ENCODE results near the gene NCOA5. TPM values are rescaled to one million over a fixed set of nuclear protein-coding genes. Genes with fewer than 3 reads are reported as not detected.

NCOA5 gene
- total and polyA plus RNA-seq, 2 experiments from 2014 or later: 14.3 to 20.4 TPM

DNA sequence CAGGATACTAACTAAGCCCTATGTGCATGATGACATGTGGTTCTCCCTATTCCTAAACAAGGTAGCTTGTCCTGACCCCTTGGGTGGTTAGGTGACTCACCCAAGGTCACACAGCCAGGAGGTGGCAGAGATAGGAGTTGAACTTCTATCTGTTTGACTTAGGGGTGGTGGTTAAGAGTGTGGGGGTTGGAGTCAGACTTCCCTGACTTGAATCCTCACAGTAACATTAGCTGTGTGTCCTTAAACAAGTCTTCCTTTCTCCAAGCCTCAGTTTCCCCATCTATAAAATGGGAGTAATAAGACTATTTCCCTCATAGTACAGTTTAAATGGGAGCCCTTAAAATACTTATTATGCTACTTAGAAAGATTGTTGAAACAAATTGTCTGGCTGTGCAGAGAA lies 38.9 kb downstream of the NCOA5 start:
- TF ChIP-seq, protein P1, sequence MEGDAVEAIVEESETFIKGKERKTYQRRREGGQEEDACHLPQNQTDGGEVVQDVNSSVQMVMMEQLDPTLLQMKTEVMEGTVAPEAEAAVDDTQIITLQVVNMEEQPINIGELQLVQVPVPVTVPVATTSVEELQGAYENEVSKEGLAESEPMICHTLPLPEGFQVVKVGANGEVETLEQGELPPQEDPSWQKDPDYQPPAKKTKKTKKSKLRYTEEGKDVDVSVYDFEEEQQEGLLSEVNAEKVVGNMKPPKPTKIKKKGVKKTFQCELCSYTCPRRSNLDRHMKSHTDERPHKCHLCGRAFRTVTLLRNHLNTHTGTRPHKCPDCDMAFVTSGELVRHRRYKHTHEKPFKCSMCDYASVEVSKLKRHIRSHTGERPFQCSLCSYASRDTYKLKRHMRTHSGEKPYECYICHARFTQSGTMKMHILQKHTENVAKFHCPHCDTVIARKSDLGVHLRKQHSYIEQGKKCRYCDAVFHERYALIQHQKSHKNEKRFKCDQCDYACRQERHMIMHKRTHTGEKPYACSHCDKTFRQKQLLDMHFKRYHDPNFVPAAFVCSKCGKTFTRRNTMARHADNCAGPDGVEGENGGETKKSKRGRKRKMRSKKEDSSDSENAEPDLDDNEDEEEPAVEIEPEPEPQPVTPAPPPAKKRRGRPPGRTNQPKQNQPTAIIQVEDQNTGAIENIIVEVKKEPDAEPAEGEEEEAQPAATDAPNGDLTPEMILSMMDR (IDR thresholded peaks at IDR 0.05; ENCODE audit: low read depth, low read length): no peak
- Histone ChIP-seq H3K36me3 (no peaks in the 10 kb centered on the region), H3K4me1 (ENCODE audit: low read depth) (no peaks in the 10 kb centered on the region), H3K27me3 (peaks cover 62% of the 10 kb centered on the region), H3K9me3 (ENCODE audit: low read depth) (no peaks in the 10 kb centered on the region), H3K27ac (no peak overlapping the region), H3K4me3 (no peak overlapping the region)
- no peak for DNase-seq (ENCODE audit: low read depth in 1 of 2, low spot score in 1 of 2)

DNA sequence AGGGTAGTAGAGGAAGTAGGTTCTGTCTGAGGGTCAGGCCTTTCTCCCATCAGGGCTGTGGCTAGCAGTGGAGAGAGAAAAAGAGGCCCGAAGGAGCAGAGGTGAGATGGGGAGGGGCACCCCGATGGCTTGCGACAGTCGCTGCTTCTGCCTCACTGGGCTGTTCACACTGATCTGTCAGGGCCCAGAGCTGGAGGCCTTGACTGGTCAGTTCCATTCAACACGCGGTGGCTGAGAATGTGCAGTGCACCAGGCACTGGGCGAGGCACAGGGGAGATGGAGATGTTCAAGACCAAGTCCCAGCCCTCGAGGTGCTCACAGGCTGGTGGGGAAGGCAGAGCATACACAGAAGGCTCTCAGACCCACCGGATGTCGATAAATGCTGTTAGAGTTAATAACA lies 39.3 kb downstream of the NCOA5 start:
- no peaks in the 10 kb centered on the region for H3K36me3 ChIP-seq
- H3K4me3 ChIP-seq: no peak overlapping the region
- H3K4me1 ChIP-seq (ENCODE audit: low read depth): no peaks in the 10 kb centered on the region
- DNase-seq (ENCODE audit: low read depth in 1 of 2, low spot score in 1 of 2): no peak
- no peak overlapping the region for H3K27ac ChIP-seq
- H3K9me3 ChIP-seq (ENCODE audit: low read depth): no peaks in the 10 kb centered on the region
- peaks cover 61% of the 10 kb centered on the region for H3K27me3 ChIP-seq
- TF ChIP-seq, protein P1 (IDR thresholded peaks at IDR 0.05; ENCODE audit: low read depth, low read length): no peak

DNA sequence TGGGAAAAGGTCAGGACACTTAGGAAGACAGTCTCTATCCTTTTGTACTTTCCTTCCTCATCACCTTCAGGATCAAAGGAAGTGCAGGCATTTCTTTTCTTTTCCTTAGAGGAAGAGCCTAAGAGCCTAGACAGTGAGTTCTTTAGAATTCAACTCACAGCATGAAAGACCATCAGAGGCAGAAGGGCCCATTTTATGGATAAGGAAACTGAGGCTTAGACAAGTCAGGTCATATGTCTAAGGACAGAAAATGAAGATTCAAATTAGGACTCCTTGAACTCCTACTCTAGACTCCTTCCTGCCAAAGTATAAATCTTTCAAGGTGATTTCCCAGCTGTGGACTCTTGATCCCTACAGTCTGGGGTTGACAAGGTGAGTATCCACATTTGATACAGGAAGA lies 39.9 kb downstream of the NCOA5 start:
- Histone ChIP-seq H3K4me1 (ENCODE audit: low read depth) (no peaks in the 10 kb centered on the region), H3K9me3 (ENCODE audit: low read depth) (no peaks in the 10 kb centered on the region), H3K27me3 (peaks cover 59% of the 10 kb centered on the region), H3K36me3 (no peaks in the 10 kb centered on the region), H3K4me3 (no peak overlapping the region), H3K27ac (no peak overlapping the region)
- DNase-seq (ENCODE audit: low read depth in 1 of 2, low spot score in 1 of 2): no peak
- TF ChIP-seq, protein P1 (IDR thresholded peaks at IDR 0.05; ENCODE audit: low read depth, low read length): no peak

DNA sequence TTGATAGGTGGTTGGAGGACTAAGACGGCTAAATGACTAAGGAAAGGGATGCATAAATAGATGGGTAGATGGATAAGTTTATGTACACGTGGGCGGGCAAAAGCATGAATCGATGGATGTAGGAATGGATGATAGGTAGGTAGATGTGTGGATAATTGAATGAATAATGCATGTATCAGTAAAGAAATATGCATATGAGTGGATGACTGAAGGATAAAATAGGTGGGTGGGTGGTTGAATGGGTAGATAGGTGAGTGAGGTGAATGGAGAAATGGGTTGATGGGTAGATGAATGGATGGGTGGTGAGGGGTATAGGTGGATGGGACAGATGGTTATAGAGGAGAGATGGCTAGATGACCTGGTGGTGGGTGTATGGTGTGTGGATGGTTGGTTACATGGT lies 40.6 kb downstream of the NCOA5 start:
- Histone ChIP-seq H3K9me3 (ENCODE audit: low read depth) (no peaks in the 10 kb centered on the region), H3K36me3 (no peaks in the 10 kb centered on the region), H3K4me1 (ENCODE audit: low read depth) (no peaks in the 10 kb centered on the region), H3K4me3 (no peak overlapping the region), H3K27me3 (peaks cover 58% of the 10 kb centered on the region), H3K27ac (no peak overlapping the region)
- DNase-seq (ENCODE audit: low read depth in 1 of 2, low spot score in 1 of 2): no peak
- TF ChIP-seq, protein P1 (IDR thresholded peaks at IDR 0.05; ENCODE audit: low read depth, low read length): no peak

- DNase-seq (ENCODE audit: low read depth in 1 of 2, low spot score in 1 of 2): no peak
- H3K27ac ChIP-seq: no peak overlapping the region
- no peaks in the 10 kb centered on the region for H3K9me3 ChIP-seq (ENCODE audit: low read depth)
- H3K36me3 ChIP-seq: no peaks in the 10 kb centered on the region
- TF ChIP-seq, protein P1 (IDR thresholded peaks at IDR 0.05; ENCODE audit: low read depth, low read length): no peak
- no peak overlapping the region for H3K4me3 ChIP-seq
- no peaks in the 10 kb centered on the region for H3K4me1 ChIP-seq (ENCODE audit: low read depth)
- H3K27me3 ChIP-seq: peaks cover 47% of the 10 kb centered on the region
These were observed 41.9 kb downstream of the NCOA5 start for GRCh38 chr20:46047821-46048220.
